GM12878 (cell line): Measurements from ENCODE around the gene SSX2IP.
"Not testable (repeated sequence)": the region's sequence is repeated elsewhere in the genome, so short reads cannot be mapped to it uniquely, and the experiment has no call there.

ENCODE experiments used
- BRCA1 ChIP-seq: IDR thresholded peaks from 2 replicates; pipeline ENCODE4 v1.6.1; 2011; ENCODE audit warnings: low read depth, low read length, improper control_type of control experiment
- CEBPB ChIP-seq, 2 experiments: fragments of 150-350 bp in 1 of 2; IDR thresholded peaks; 2 replicates each; pipeline ENCODE4 v1.6.1; 2012 to 2014; ENCODE audit warnings: low read depth in 2 of 2, low read length in 2 of 2, borderline replicate concordance in 1 of 2, inconsistent platforms in 1 of 2
- CHD4 ChIP-seq: fragments of 200-600 bp; sonication (generic); IDR thresholded peaks from 2 replicates; pipeline ENCODE4 v1.6.1; 2016; ENCODE audit warnings: mild to moderate bottlenecking
- CTCF ChIP-seq, 3 experiments: IDR thresholded peaks in 2 of 3; conservative IDR thresholded peaks in 1 of 3; 2 replicates each; pipeline ENCODE4 v1.5.1; 2011; ENCODE audit warnings: low read depth in 3 of 3, low read length in 3 of 3, mild to moderate bottlenecking in 3 of 3, control low read depth in 2 of 3, moderate library complexity in 2 of 3, inconsistent platforms in 1 of 3, mixed read lengths in 1 of 3; ENCODE audit not compliant: control insufficient read depth in 2 of 3, insufficient read depth in 1 of 3; ENCODE audit errors: extremely low read depth in 1 of 3
- CUX1 ChIP-seq: IDR thresholded peaks from 2 replicates; pipeline ENCODE4 v1.6.1; 2012; ENCODE audit warnings: improper control_type of control experiment, low read depth, low read length; ENCODE audit not compliant: insufficient replicate concordance
- EP300 ChIP-seq, 2 experiments: fragments of 150-350 bp in 1 of 2; IDR thresholded peaks; 2 replicates each; pipeline ENCODE4 v1.6.1; 2011 to 2012; ENCODE audit warnings: low read depth in 2 of 2, low read length in 2 of 2, borderline replicate concordance in 1 of 2, improper control_type of control experiment in 1 of 2, inconsistent platforms in 1 of 2; ENCODE audit not compliant: control insufficient read depth in 1 of 2
- EZH2 ChIP-seq: IDR thresholded peaks from 2 replicates; pipeline ENCODE4 v1.6.1; 2012; ENCODE audit warnings: low read depth, mild to moderate bottlenecking, control low read depth, inconsistent platforms, low read length, borderline replicate concordance; ENCODE audit not compliant: control insufficient read depth
- NR2C2 ChIP-seq: IDR thresholded peaks from 2 replicates; pipeline ENCODE4 v1.6.1; 2011; ENCODE audit warnings: borderline replicate concordance, low read depth; ENCODE audit not compliant: control insufficient read depth, insufficient read length
- POLR2A ChIP-seq: IDR thresholded peaks from 2 replicates; pipeline ENCODE4 v1.6.1; 2011; ENCODE audit warnings: low read depth, mild to moderate bottlenecking, low read length
- POLR2AphosphoS2 ChIP-seq: IDR thresholded peaks from 2 replicates; pipeline ENCODE4 v1.6.1; 2011; ENCODE audit warnings: low read depth, mild to moderate bottlenecking, low read length, improper control_type of control experiment, moderate library complexity
- POLR2AphosphoS5 ChIP-seq: IDR thresholded peaks from 2 replicates; pipeline ENCODE4 v1.6.1; 2011; ENCODE audit warnings: mild to moderate bottlenecking, low read length, inconsistent platforms
- SPI1 ChIP-seq: IDR thresholded peaks from 2 replicates; pipeline ENCODE4 v1.6.1; 2011; ENCODE audit warnings: low read depth, mild to moderate bottlenecking, low read length, moderate library complexity, borderline replicate concordance; ENCODE audit not compliant: insufficient read depth
- TBL1XR1 ChIP-seq: IDR thresholded peaks from 2 replicates; pipeline ENCODE4 v1.6.1; 2012; ENCODE audit warnings: low read depth, low read length, improper control_type of control experiment
- ZBTB11 ChIP-seq: fragments of 450-650 bp; formaldehyde crosslinking; IDR thresholded peaks from 2 replicates; pipeline ENCODE4 v1.5.0; 2022; ENCODE audit warnings: mild to moderate bottlenecking, missing genetic modification characterization

- not testable (repeated sequence) for TF ChIP-seq SPI1; NR2C2; ZBTB11 (CRISPR knock-in tag); CTCF (IDR thresholded peaks at IDR 0.05 in 2 of 3, conservative IDR thresholded peaks at IDR 0.05 in 1 of 3; ENCODE audit: control insufficient read depth in 2 of 3, extremely low read depth in 1 of 3, insufficient read depth in 1 of 3, low read depth in 3 of 3, low read length in 3 of 3); EZH2; POLR2A; CHD4; POLR2AphosphoS5; CUX1; CEBPB (IDR thresholded peaks at IDR 0.05; ENCODE audit: borderline replicate concordance in 1 of 2, low read depth in 2 of 2, low read length in 2 of 2); EP300 (IDR thresholded peaks at IDR 0.05; ENCODE audit: borderline replicate concordance in 1 of 2, control insufficient read depth in 1 of 2, low read depth in 2 of 2, low read length in 2 of 2); TBL1XR1; POLR2AphosphoS2; BRCA1
Observed at GRCh38 chr1:84639731-84640130, 50.5 kb downstream of the SSX2IP start.
